Head of caudate nucleus (tissue), 42 donors: ENCODE results near the gene GNGT2.

Experiments used
- DNase-seq, 42 donors: peaks; one replicate each; pipeline versions ENCODE4 v3.0.0 to v3.0.0-alpha.2; 2020 to 2021; ENCODE audit warnings: mixed read lengths in 7 of 42
- intact Hi-C: fragments of 100-400 bp; cut with DNase I; formaldehyde crosslinking; loops from one replicate; pipeline ENCODE4 v1.15.0; 2022

Gene GNGT2

DNA sequence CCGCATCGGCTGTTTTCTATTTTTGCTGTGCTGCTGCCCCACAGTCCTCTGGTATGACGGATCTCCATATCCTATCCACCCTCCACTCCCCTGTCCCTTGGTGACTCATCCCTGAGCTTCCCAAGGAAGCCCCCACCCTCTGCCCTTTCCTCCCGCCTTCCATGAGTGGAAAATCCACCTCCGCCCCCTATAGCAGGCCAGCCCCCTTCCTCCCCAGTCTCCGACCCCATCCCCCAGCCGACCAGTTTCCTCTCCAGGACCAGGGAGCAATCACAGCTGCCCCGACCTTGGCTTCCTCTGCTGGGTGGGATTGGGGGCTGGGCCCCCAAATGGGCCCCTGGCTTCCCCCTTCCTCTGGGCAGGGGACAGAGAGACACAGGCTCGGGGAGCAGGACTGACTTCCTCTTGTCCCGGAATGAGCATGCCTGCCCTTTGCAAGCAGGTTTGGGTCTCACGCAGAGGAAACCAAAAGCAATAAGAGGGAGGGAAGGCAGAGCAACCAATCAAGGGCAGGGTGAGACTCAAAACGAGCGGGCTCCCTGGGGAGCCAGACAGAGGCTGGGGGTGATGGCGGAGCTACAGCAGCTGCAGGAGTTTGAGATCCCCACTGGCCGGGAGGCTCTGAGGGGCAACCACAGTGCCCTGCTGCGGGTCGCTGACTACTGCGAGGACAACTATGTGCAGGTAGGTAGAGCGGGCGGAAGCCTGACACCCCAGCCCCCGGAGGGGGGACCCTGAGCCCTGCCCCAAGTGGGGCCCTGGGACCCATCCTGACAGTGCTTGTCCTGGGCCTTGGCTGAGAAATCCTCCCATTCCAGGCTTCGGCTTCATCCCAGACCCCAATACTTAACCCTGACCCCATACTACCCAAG lies at the start of gene GNGT2, which contains the start of gene ABI3:
TSS of gene GNGT2 (minus strand) at position 417 of the 872 bp plus-strand sequence. CDS start 3,152 bp downstream, outside the sequence.
TSS of gene ABI3 (plus strand) at position 550 of the 872 bp plus-strand sequence. CDS start at position 568, 18 bp downstream.
- intact Hi-C loops: no loop called here

DNA sequence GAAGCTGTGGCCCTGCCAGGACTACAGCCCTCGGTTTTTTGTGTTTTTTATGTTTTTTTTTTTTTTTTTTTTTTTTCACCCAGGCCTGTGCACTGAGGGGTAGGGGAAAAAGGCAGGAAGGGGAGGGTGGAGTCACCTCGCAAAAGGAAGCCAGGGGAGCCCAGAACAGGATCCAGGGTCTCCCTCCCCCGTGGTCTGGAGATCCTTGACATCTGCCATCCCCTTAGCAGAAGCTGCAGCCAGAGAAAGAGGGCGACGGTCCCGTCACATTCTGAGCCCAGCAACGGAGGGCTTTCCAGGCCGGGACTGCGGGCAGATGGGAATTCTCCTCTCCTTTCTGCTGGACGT lies 49.3 kb upstream of the GNGT2 start:
- intact Hi-C loops: no loop called here
- no peak for DNase-seq

More for the DNA sequence above, at the start of gene GNGT2, which contains the start of gene ABI3:
- DNase-seq: peak in 24 of 42 donors; percentile 13 to 62 (median 42)

GRCh38 chr17:49258394-49258793 lies 48.0 kb upstream of the GNGT2 start:
- intact Hi-C loops: no loop called here
- no peak for DNase-seq

GRCh38 chr17:49255125-49255524 lies 44.8 kb upstream of the GNGT2 start:
- intact Hi-C loops: no loop called here
- no peak for DNase-seq

GRCh38 chr17:49254066-49254465 lies 43.7 kb upstream of the GNGT2 start:
- intact Hi-C loops: no loop called here
- no peak for DNase-seq

GRCh38 chr17:49252148-49252695 lies 41.8 kb upstream of the GNGT2 start:
- peak in 1 of 42 donors; percentile 17 for DNase-seq
- intact Hi-C loops: no loop called here

DNA sequence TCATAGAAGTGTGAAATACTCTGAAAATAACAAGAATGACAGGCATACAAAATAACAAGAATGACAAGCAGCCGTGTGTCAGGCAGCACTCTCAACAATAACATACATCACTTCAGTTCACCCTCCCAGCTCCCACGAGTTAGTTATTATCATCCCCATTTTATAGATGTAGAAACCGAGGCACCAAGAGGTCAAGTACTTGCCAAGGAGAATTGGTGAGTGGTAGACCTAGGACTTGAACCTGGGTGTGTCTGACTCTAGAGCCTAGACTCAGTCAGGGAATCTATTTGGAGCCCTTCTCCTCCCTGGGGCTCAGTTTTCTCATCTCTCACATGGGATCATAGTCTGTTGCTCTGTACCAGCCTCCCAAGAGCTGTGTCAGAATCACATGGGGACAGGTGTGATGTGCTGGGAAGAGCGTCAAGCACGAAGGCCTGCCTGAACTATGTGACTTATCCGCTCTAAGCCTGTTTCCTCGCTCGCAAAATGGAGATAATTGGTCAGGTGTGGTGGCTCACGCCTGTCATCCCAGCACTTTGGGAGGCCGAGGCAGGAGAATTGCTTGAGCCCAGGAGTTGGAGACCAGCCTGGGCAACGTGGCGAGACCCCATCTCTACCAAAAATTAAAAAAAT lies 39.6 kb upstream of the GNGT2 start:
- intact Hi-C loops: no loop called here
- DNase-seq: no peak

DNA sequence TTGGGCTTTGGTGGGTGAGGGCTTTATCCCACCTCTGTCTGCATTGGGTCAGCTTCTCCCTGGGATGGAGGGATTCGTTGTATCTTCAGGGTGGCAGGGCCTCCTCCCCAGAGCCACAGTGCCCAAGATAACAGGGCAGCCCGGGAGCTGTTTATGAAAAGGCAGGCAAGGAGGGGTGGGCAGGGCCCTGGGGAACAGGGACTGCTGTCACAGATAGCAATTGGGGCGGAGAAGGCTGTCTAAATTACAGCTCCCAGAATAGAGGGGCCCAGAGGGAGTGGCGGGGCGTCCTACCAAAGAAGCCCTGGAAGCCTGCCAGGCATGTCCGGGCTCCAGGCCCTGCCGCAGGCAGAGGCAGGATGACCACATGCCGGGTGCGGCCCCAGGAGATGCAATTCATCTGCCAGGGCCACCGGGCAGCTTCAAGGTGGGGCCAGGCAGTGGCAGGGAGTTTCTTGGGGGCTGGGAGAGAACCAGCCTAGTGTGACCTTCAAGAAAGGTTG lies 39.0 kb upstream of the GNGT2 start:
- intact Hi-C loops: no loop called here
- peak in 6 of 42 donors; percentile 9 to 39 (median 25) for DNase-seq

- DNase-seq: no peak
- intact Hi-C loops: no loop called here
Observed at GRCh38 chr17:49247944-49248343, 37.6 kb upstream of the GNGT2 start.

GRCh38 chr17:49244839-49245238 lies 34.5 kb upstream of the GNGT2 start:
- intact Hi-C loops: no loop called here
- no peak for DNase-seq

GRCh38 chr17:49242813-49243212 lies 32.4 kb upstream of the GNGT2 start:
- intact Hi-C loops: no loop called here
- no peak for DNase-seq

GRCh38 chr17:49241692-49242397 lies 31.5 kb upstream of the GNGT2 start:
- intact Hi-C loops: no loop called here
- DNase-seq: no peak

GRCh38 chr17:49241040-49241439 lies 30.7 kb upstream of the GNGT2 start:
- intact Hi-C loops: no loop called here

DNA sequence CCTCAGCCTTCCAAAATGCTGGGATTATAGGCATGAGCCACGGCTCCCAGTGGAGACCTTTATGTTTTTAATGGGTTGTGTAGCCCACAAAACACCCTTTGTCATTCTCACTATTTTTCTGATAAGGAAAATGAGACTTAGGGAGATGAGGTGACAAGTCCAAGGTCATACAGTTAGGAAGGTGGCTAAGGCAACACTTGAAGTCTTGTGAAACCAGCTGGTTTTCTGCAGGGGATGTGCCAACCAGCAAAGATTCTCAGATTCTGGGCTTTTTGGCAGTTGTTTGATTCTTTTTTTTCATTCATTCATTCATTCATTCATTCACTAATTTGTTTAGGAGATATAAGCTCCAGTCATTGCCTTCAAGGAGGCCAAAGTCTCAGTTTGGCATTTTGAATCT lies 30.2 kb upstream of the GNGT2 start:
- no peak for DNase-seq
- intact Hi-C loops: no loop called here

More at GRCh38 chr17:49241040-49241439, 30.7 kb upstream of the GNGT2 start:
- no peak for DNase-seq

DNA sequence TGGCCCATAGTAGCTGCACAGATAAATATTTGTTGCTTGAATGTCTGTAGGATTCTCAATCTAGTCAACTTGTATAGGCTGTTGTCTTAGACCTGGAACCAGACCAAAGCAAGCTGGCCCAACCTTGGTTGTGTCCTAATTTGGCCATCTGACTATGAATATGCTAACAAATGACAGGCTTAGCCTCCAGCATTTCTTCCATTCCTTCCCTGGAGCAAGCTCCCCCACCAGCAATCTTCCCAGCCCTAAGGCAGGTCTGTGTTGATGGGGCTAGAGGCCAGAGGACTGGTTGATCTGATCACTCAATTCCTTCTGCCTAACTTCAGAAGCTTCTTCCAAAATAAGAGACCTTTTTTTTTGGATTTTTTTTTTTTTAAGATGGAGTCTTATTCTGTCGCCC lies 29.6 kb upstream of the GNGT2 start:
- DNase-seq: no peak
- intact Hi-C loops: no loop called here

GRCh38 chr17:49235896-49236295 lies 25.5 kb upstream of the GNGT2 start:
- intact Hi-C loops: no loop called here
- no peak for DNase-seq

DNA sequence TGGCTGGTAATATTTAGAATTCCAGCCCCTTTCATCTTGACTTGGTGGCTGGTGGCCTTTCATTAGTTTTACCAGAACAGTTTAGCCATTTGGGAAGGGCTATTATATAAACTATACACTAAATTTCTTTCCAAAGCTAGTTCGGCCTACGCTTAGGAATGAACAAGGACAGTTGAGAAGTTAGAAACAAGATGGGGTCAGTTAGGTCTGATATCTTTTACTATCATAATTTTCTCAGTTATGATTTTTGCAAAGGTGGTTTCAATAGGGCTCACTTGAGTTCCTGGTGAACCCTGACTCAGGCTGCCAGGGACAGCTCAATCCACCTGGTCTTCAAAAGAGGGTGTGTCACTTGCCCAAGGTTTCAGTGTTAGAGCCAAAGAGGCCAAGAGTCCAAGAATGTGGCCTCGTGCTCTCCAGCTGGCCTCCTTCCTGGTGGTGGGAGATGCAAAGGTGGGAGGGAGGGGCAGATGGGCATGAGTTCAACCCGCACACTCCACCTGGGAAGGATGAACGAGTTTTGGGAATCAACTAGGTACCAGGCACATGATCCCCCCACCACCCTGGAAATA lies 24.2 kb upstream of the GNGT2 start:
- intact Hi-C loops: no loop called here
- no peak for DNase-seq

DNA sequence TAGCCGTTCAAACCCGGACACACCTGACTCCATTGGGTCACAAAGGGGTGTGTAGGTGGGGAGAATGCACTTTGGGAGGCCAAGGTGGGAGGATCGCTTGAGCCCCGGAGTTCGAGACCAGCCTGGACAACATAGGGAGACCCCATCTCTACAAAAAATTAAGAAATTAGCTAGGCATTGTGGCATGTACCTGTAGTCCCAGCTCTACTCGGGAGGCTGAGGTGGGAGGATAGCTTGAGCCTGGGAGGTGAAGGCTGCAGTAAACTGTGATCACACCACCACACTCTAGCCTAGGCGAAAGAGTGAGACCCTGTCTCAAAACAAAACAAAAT lies 21.2 kb upstream of the GNGT2 start:
- DNase-seq: no peak
- intact Hi-C loops: no loop called here
